Lung (tissue), 12 donors: ENCODE results near the gene C1orf141. TPM values are rescaled to one million over a fixed set of nuclear protein-coding genes. Genes with fewer than 3 reads are reported as not detected.

ENCODE experiments used
- ATAC-seq: fragments of 200-7000 bp; cut with Tn5 transposase; one replicate; pipeline ENCODE4 v1.9.1; 2020; ENCODE audit warnings: moderate number of reproducible peaks; ENCODE audit not compliant: insufficient read depth, low FRiP score
- DNase-seq, 3 donors: peaks; one replicate each; pipeline ENCODE4 v3.0.0-alpha.2; 2013 to 2017
- H3K27ac ChIP-seq, 2 donors: one replicate each; pipeline ENCODE4 v1.5.1; 2013; ENCODE audit warnings: mild to moderate bottlenecking in 2 of 2, moderate library complexity in 2 of 2, control low read depth in 1 of 2, inconsistent platforms in 1 of 2, low read depth in 1 of 2, low read length in 1 of 2
- H3K27me3 ChIP-seq, 3 donors: one replicate each; pipeline ENCODE4 v1.5.1; 2013; ENCODE audit warnings: low read length in 2 of 3; ENCODE audit not compliant: control insufficient read depth in 3 of 3, insufficient read depth in 3 of 3
- H3K36me3 ChIP-seq, 4 donors: one replicate each; pipeline ENCODE4 v1.5.1; 2013; ENCODE audit warnings: low read length in 4 of 4, mild to moderate bottlenecking in 1 of 4, moderate library complexity in 1 of 4; ENCODE audit not compliant: control insufficient read depth in 4 of 4, insufficient read depth in 4 of 4
- H3K4me1 ChIP-seq, 5 donors: one replicate each; pipeline ENCODE4 v1.5.1; 2013; ENCODE audit warnings: low read length in 5 of 5, mild to moderate bottlenecking in 2 of 5, moderate library complexity in 1 of 5; ENCODE audit not compliant: control insufficient read depth in 5 of 5, insufficient read depth in 5 of 5
- H3K4me3 ChIP-seq: one replicate; pipeline ENCODE4 v1.5.1; 2013; ENCODE audit warnings: mild to moderate bottlenecking, control low read depth, moderate library complexity
- H3K9ac ChIP-seq, 2 donors: one replicate each; pipeline ENCODE4 v1.5.1; 2013; ENCODE audit warnings: low read length in 2 of 2, control low read depth in 1 of 2; ENCODE audit not compliant: insufficient read depth in 1 of 2
- H3K9me3 ChIP-seq, 4 donors: one replicate each; pipeline ENCODE4 v1.5.1; 2013; ENCODE audit warnings: low read length in 3 of 4, mild to moderate bottlenecking in 1 of 4, moderate library complexity in 1 of 4; ENCODE audit not compliant: control insufficient read depth in 4 of 4, insufficient read depth in 3 of 4
- WGBS, 2 donors: extraction: QIAGEN DNeasy Blood & Tissue Kit; methylation state at CpG; one replicate each; pipeline ENCODE4 v1.1.7; 2013; 5-methylcytosine and 5-hydroxymethylcytosine counted together
- polyA plus RNA-seq, 2 donors: library from polyadenylated mRNA; stranded (reverse); fragments of 200-250 nt; gene quantifications; one replicate each; pipeline ENCODE4 v1.2.1, GENCODE V29; 2013
- total RNA-seq, 2 donors: library from RNA; depleted of rRNA in 1 of 2; stranded (reverse); fragments of >200 nt in 1 of 2; gene quantifications; one replicate each; pipeline ENCODE4 v1.2.1, GENCODE V29; 2014 to 2021
- TF ChIP-seq, protein P1 (sequence below): IDR thresholded peaks from 2 replicates; pipeline ENCODE4 v1.5.1; 2012; ENCODE audit warnings: mild to moderate bottlenecking; ENCODE audit errors: control extremely low read depth, extremely low read depth
- donor health status: control.
- donor health status: control.
- donor health status: Bipolar disorder and iron deficiency.
- donor health status: healthy.
- donor health status: DM: yes; HTN: yes; CAD: no.

The C1orf141 gene
- total and polyA plus RNA-seq, 4 donors, result 0.49 to 11.4 (median 3.2) TPM

DNA sequence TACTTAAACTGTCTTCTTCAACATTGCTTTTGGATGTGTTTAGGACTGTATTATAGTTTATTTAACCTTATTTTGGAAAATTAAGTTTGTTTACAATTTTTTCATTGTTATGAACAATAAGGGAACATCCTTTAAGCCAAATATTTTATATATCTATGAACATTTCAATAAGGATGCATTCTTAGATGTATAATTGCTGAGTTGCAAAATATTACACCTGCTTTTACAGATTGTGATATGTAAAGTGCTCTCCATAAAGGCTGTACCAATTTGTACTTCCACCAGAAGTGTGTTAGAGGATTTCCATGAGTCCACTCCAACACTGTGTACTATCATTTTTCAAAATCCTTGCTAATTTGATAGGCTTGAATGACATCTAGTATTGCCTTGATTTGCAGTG, 39.2 kb upstream of the C1orf141 start:
- no peak for ATAC-seq
- Histone ChIP-seq H3K9ac (no peak overlapping the region), H3K27me3 (no peaks in the 10 kb centered on the region), H3K4me1 (no peaks in the 10 kb centered on the region), H3K4me3 (no peak overlapping the region), H3K9me3 (no peaks in the 10 kb centered on the region), H3K36me3 (no peaks in the 10 kb centered on the region), H3K27ac (no peak overlapping the region)
- TF ChIP-seq, protein P1, sequence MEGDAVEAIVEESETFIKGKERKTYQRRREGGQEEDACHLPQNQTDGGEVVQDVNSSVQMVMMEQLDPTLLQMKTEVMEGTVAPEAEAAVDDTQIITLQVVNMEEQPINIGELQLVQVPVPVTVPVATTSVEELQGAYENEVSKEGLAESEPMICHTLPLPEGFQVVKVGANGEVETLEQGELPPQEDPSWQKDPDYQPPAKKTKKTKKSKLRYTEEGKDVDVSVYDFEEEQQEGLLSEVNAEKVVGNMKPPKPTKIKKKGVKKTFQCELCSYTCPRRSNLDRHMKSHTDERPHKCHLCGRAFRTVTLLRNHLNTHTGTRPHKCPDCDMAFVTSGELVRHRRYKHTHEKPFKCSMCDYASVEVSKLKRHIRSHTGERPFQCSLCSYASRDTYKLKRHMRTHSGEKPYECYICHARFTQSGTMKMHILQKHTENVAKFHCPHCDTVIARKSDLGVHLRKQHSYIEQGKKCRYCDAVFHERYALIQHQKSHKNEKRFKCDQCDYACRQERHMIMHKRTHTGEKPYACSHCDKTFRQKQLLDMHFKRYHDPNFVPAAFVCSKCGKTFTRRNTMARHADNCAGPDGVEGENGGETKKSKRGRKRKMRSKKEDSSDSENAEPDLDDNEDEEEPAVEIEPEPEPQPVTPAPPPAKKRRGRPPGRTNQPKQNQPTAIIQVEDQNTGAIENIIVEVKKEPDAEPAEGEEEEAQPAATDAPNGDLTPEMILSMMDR, result no peak
- no peak for DNase-seq

DNA sequence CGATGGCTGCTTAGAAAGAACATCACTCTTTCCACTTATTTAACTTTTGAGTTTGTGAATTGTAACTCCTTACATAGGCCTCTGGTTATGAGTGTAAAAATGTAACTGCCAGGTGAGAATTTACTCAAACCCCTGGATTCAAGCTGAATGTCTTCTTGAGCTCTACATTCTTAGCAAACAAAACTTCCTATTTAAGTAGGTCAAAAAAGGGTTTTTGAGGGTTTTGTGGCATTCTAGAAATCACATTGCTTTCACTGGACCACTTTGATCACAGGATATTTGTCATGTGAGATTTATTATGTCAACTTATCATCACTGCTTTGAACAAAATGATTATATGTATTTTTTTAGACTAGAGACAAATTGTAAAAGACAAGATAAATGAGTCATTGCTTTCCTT, 37.2 kb upstream of the C1orf141 start:
- H3K36me3 ChIP-seq, result no peaks in the 10 kb centered on the region
- TF ChIP-seq, protein P1, result no peak
- no peak for ATAC-seq
- H3K27me3 ChIP-seq, result no peaks in the 10 kb centered on the region
- no peaks in the 10 kb centered on the region for H3K9me3 ChIP-seq
- H3K9ac ChIP-seq, result no peak overlapping the region
- no peak for DNase-seq
- H3K4me3 ChIP-seq, result no peak overlapping the region
- H3K27ac ChIP-seq, result no peak overlapping the region
- no peaks in the 10 kb centered on the region for H3K4me1 ChIP-seq
- WGBS, 2 donors, result 55 to 74% methylated on average over 1 of the region's 1 CpG

DNA sequence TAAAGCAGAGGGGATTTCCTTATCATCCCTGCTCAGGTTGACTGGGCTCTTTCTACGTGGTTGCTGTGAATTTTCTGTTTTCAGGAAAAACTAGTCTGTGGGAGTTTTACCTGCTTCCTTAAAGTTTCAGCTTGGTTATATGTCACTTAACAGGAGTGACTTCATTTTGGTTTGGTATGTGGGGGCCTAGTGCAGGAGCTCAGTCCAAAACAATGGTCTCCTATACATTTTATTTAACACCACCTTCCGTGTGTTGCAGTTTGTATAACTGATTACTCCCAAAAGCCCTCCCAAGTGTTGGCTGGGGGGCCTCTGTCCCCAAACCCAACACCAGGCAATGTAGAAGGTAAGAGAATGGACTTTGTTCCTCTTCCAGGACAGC, 36.8 kb upstream of the C1orf141 start:
- DNase-seq (no peak), ATAC-seq (no peak)
- H3K27ac ChIP-seq, result no peak overlapping the region
- H3K9me3 ChIP-seq, result no peaks in the 10 kb centered on the region
- TF ChIP-seq, protein P1, result no peak
- no peak overlapping the region for H3K4me3 ChIP-seq
- no peaks in the 10 kb centered on the region for H3K4me1 ChIP-seq
- no peaks in the 10 kb centered on the region for H3K27me3 ChIP-seq
- H3K9ac ChIP-seq, result no peak overlapping the region
- WGBS, 2 donors, result 63 to 70% methylated on average over 2 of the region's 2 CpGs
- no peaks in the 10 kb centered on the region for H3K36me3 ChIP-seq
